Chondrocyte (in vitro differentiated cells): ENCODE measurements around the gene MUC5AC. TPM values are rescaled to one million over a fixed set of nuclear protein-coding genes. Genes with fewer than 3 reads are reported as not detected.
"Not testable (repeated sequence)": the region's sequence is repeated elsewhere in the genome, so short reads cannot be mapped to it uniquely, and the experiment has no call there.

Experiments
- DNase-seq: peaks from one replicate; pipeline ENCODE4 v3.0.0; 2021; ENCODE audit warnings: mixed read lengths, low spot score
- H3K27ac Mint-ChIP-seq: one replicate; pipeline ENCODE4 v1.8.0; 2021; ENCODE audit warnings: mild to moderate bottlenecking, moderate library complexity, mixed read lengths; ENCODE audit not compliant: unreplicated experiment
- H3K27me3 Mint-ChIP-seq: 2 replicates; pipeline ENCODE4 v1.8.0; 2021; ENCODE audit warnings: low read depth, mixed read lengths
- H3K36me3 Mint-ChIP-seq: 2 replicates; pipeline ENCODE4 v1.8.0; 2021; ENCODE audit warnings: low read depth, mixed read lengths
- H3K4me1 Mint-ChIP-seq: 2 replicates; pipeline ENCODE4 v1.8.0; 2021; ENCODE audit warnings: low read depth, mild to moderate bottlenecking, mixed read lengths
- H3K4me3 Mint-ChIP-seq: one replicate; pipeline ENCODE4 v1.8.0; 2021; ENCODE audit warnings: mild to moderate bottlenecking, moderate library complexity, mixed read lengths; ENCODE audit not compliant: unreplicated experiment
- H3K9me3 Mint-ChIP-seq: 2 replicates; pipeline ENCODE4 v1.8.0; 2021; ENCODE audit warnings: low read depth, mixed read lengths
- CTCF ChIP-seq: fragments of 200-600 bp; sonication (generic); IDR thresholded peaks from 2 replicates; pipeline ENCODE4 v1.5.0; 2021; ENCODE audit warnings: antibody characterized with exemption, mild to moderate bottlenecking, moderate library complexity
- total RNA-seq: library from RNA; stranded (reverse); gene quantifications from 3 replicates; pipeline ENCODE4 v1.2.1, GENCODE V29; 2021

The MUC5AC gene
- total RNA-seq, 1 donor from 2014 or later = not detected

- Mint-ChIP-seq H3K4me1 (peaks cover 4% of the 10 kb centered on the region), H3K9me3 (no peaks in the 10 kb centered on the region), H3K27me3 (no peaks in the 10 kb centered on the region), H3K4me3 (no peak overlapping the region), H3K36me3 (no peaks in the 10 kb centered on the region), H3K27ac (no peak overlapping the region)
- peak; percentile 55 for DNase-seq
- no peak for TF ChIP-seq CTCF
Measured at GRCh38 chr11:1156506-1157340, 1.0 kb upstream of the MUC5AC start.

GRCh38 chr11:1157341-1157644 lies 460 bp upstream of the MUC5AC start:
- no peak for TF ChIP-seq CTCF
- Mint-ChIP-seq H3K27me3 (peaks cover under 1% of the 10 kb centered on the region), H3K4me3 (no peak overlapping the region), H3K27ac (no peak overlapping the region), H3K9me3 (no peaks in the 10 kb centered on the region), H3K36me3 (no peaks in the 10 kb centered on the region), H3K4me1 (peaks cover 4% of the 10 kb centered on the region)
- DNase-seq = peak; percentile 66

GRCh38 chr11:1158681-1159487 lies 1.1 kb downstream of the MUC5AC start:
- DNase-seq = peak; percentile 86
- H3K4me3 Mint-ChIP-seq = no peak overlapping the region
- H3K27ac Mint-ChIP-seq = no peak overlapping the region
- H3K27me3 Mint-ChIP-seq = peaks cover 7% of the 10 kb centered on the region
- no peaks in the 10 kb centered on the region for H3K9me3 Mint-ChIP-seq
- no peaks in the 10 kb centered on the region for H3K36me3 Mint-ChIP-seq
- peaks cover 4% of the 10 kb centered on the region for H3K4me1 Mint-ChIP-seq
- TF ChIP-seq CTCF = no peak

GRCh38 chr11:1159488-1160220 lies 1.9 kb downstream of the MUC5AC start:
- not testable (repeated sequence) for H3K27ac Mint-ChIP-seq, H3K4me1 Mint-ChIP-seq, DNase-seq, H3K36me3 Mint-ChIP-seq, H3K27me3 Mint-ChIP-seq, H3K4me3 Mint-ChIP-seq, H3K9me3 Mint-ChIP-seq

- H3K9me3 Mint-ChIP-seq = no peaks in the 10 kb centered on the region
- no peaks in the 10 kb centered on the region for H3K4me1 Mint-ChIP-seq
- TF ChIP-seq CTCF = no peak
- no peak for DNase-seq
- H3K27me3 Mint-ChIP-seq = peaks cover 7% of the 10 kb centered on the region
- no peak overlapping the region for H3K4me3 Mint-ChIP-seq
- no peak overlapping the region for H3K27ac Mint-ChIP-seq
- no peaks in the 10 kb centered on the region for H3K36me3 Mint-ChIP-seq
Measured at GRCh38 chr11:1160231-1161101, 2.7 kb downstream of the MUC5AC start.
